Neutrophil (primary cell): ENCODE results near the gene CCL18.

ENCODE experiments used
- H3K27ac ChIP-seq: fragments of 200-600 bp; sonication (generic); 2 replicates; pipeline ENCODE4 v1.5.1; 2016; ENCODE audit warnings: mild to moderate bottlenecking, moderate library complexity
- H3K27me3 ChIP-seq: fragments of 200-600 bp; sonication (generic); 2 replicates; pipeline ENCODE4 v1.6.0; 2016; ENCODE audit warnings: mild to moderate bottlenecking
- H3K36me3 ChIP-seq: fragments of 200-600 bp; sonication (generic); 2 replicates; pipeline ENCODE4 v1.5.1; 2017
- H3K4me1 ChIP-seq, 2 experiments: fragments of 200-600 bp in 1 of 2; sonication (generic) in 1 of 2; 1 replicate in 1 of 2; 2 replicates in 1 of 2; pipeline versions ENCODE4 v1.5.1 to v1.6.1; 2013 to 2016; ENCODE audit warnings: low read depth in 1 of 2, low read length in 1 of 2, mild to moderate bottlenecking in 1 of 2, moderate library complexity in 1 of 2; ENCODE audit not compliant: control insufficient read depth in 1 of 2, insufficient read depth in 1 of 2
- H3K4me3 ChIP-seq, 2 experiments: fragments of 200-600 bp in 1 of 2; sonication (generic) in 1 of 2; 1 replicate in 1 of 2; 2 replicates in 1 of 2; pipeline ENCODE4 v1.5.1; 2013 to 2016; ENCODE audit warnings: low read depth in 1 of 2, low read length in 1 of 2, mild to moderate bottlenecking in 1 of 2, moderate library complexity in 1 of 2
- H3K9me3 ChIP-seq: fragments of 200-600 bp; sonication (generic); 2 replicates; pipeline ENCODE4 v1.5.1; 2016
- CTCF ChIP-seq: fragments of 200-600 bp; sonication (generic); IDR thresholded peaks from 2 replicates; pipeline ENCODE4 v1.5.1; 2016; ENCODE audit warnings: antibody characterized with exemption

CCL18 gene

DNA sequence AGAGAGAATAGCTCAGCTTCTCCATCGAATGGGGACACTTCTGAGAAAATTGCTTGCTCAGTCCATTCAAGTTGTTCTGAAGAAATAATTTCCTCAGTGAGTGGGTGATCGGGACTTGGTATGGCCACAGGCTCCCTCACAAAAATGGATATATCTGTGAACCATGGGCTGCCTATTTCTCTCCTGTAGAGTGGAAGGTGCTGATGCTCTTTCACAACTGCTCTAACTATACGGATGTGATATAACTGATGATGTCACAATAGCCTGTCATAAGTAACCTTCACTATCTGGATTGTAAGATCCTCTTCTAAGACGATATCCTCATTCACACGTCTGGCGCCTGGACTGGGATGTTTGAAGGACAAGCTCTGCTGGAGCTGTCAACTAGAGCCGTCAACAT is 4.7 kb upstream of the CCL18 start:
- no peaks in the 10 kb centered on the region for H3K27me3 ChIP-seq
- no peak for TF ChIP-seq CTCF
- H3K27ac ChIP-seq = no peak overlapping the region

DNA sequence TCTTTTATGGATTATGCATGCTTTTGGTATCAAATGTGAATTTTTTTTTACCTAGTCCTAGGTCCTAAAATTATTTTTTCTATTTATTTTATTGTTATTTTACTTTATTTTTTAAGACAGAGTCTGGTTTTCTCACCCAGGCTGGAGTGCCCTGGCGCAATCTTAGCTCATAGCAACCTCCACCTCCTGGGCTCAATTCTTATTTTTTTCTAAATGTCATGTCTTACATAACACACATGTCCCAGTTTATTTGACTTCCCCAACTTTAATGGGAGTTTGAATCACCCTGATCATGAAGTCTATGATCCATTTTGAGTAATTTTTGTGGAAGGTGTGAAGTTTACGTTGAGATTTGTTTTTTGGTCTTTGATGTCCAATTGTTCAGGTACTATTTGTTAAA is 3.3 kb upstream of the CCL18 start:
- H3K4me1 ChIP-seq = peaks cover 15 to 18% of the 10 kb centered on the region in 2 experiments
- H3K9me3 ChIP-seq = no peaks in the 10 kb centered on the region
- no peak for TF ChIP-seq CTCF
- no peak overlapping the region for H3K27ac ChIP-seq
- H3K4me3 ChIP-seq = no peak overlapping the region
- H3K36me3 ChIP-seq = no peaks in the 10 kb centered on the region
- no peaks in the 10 kb centered on the region for H3K27me3 ChIP-seq

More for the DNA sequence above, 4.7 kb upstream of the CCL18 start:
- H3K4me3 ChIP-seq = no peak overlapping the region
- no peaks in the 10 kb centered on the region for H3K9me3 ChIP-seq
- peaks cover 15 to 18% of the 10 kb centered on the region in 2 experiments for H3K4me1 ChIP-seq
- no peaks in the 10 kb centered on the region for H3K36me3 ChIP-seq

DNA sequence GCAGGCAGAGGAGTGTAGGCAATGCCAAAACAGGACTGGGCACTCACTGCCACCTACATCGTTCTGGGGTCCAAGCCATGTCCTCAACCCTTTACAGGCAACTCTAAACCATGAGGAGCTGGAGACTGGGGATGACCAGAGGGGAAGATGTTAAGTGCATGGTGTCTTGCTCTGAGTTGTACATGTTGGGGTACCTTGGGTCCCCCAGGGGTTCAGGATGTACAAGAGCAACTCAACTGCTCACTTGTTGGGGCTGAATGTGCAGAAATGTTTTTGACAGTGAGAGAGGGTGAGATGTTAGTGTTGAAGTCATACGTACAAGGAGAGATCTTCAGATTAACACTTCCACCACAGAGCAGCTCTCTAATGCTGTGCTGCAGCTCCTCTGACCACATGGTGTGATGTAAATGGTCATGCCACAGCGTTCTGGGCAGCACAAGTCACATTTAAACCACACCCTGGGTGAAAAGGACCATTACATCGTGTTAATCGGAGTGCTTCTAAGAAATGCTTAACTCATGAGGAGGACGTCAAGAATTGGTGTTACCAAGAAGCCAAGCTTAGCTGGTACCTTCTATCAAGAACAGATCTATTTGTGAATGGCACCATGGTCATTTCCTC is 2.4 kb downstream of the CCL18 start:
- no peaks in the 10 kb centered on the region for H3K27me3 ChIP-seq
- no peak overlapping the region for H3K27ac ChIP-seq
- no peaks in the 10 kb centered on the region for H3K9me3 ChIP-seq
- TF ChIP-seq CTCF = no peak
- peaks cover 6 to 10% of the 10 kb centered on the region in 2 experiments for H3K4me1 ChIP-seq
- H3K4me3 ChIP-seq = no peak overlapping the region
- no peaks in the 10 kb centered on the region for H3K36me3 ChIP-seq

- Histone ChIP-seq H3K9me3 (no peaks in the 10 kb centered on the region), H3K36me3 (no peaks in the 10 kb centered on the region), H3K27me3 (no peaks in the 10 kb centered on the region), H3K4me1 (peaks cover 10 to 11% of the 10 kb centered on the region in 2 experiments), H3K4me3 (no peak overlapping the region), H3K27ac (no peak overlapping the region)
- TF ChIP-seq CTCF = no peak
These were observed 4.5 kb downstream of the CCL18 start for GRCh38 chr17:36068524-36068923.

DNA sequence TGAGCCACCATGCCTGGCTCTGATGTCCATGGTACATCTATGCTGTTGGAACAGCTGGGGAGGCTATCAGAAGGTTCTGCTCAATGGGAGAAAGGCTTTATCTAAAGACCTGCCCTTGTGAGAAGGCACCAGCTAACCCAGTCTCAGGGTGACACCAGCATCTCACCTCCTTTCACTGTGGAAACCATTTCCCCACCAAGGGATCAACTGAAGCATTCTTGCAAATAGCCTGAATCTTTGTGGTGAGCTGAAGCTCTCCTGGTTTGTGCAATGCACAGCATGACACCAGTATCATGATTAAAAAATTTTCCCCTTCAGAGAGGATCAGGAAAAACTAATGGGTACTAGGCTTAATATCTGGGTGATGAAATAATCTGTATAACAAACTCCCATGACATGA is 5.1 kb downstream of the CCL18 start:
- no peaks in the 10 kb centered on the region for H3K27me3 ChIP-seq
- H3K4me3 ChIP-seq = no peak overlapping the region
- H3K27ac ChIP-seq = no peak overlapping the region
- H3K36me3 ChIP-seq = no peaks in the 10 kb centered on the region
- peaks cover 10 to 11% of the 10 kb centered on the region in 2 experiments for H3K4me1 ChIP-seq
- no peak for TF ChIP-seq CTCF
- no peaks in the 10 kb centered on the region for H3K9me3 ChIP-seq
